K562 (cell line): ENCODE results near the gene BRCC3. TPM values are rescaled to one million over a fixed set of nuclear protein-coding genes. Genes with fewer than 3 reads are reported as not detected.

Experiments used
- ARID2 ChIP-seq: fragments of 450-650 bp; IDR thresholded peaks from 2 replicates; pipeline ENCODE4 v1.6.1; 2017; ENCODE audit warnings: antibody characterized with exemption, mild to moderate bottlenecking
- BDP1 ChIP-seq: IDR thresholded peaks from 3 replicates; pipeline ENCODE4 v1.6.1; 2011; ENCODE audit not compliant: insufficient read length, insufficient read depth
- CC2D1A ChIP-seq: fragments of 450-650 bp; IDR thresholded peaks from 2 replicates; pipeline ENCODE4 v1.6.1; 2017; ENCODE audit warnings: mild to moderate bottlenecking
- CSDE1 ChIP-seq, 2 experiments: fragments of 450-650 bp; IDR thresholded peaks; 2 replicates each; pipeline ENCODE4 v1.6.1; 2016; ENCODE audit warnings: mild to moderate bottlenecking in 1 of 2
- DIDO1 ChIP-seq: fragments of 450-650 bp; IDR thresholded peaks from 2 replicates; pipeline ENCODE4 v1.6.1; 2016; ENCODE audit warnings: low read depth, missing biosample characterization, missing genetic modification characterization
- HDAC6 ChIP-seq: IDR thresholded peaks from 2 replicates; pipeline ENCODE4 v1.6.1; 2012; ENCODE audit warnings: low read depth, mild to moderate bottlenecking, control low read depth, inconsistent platforms, low read length, moderate library complexity
- HIVEP1 ChIP-seq: fragments of 250-450 bp; sonication (Bioruptor Pico); IDR thresholded peaks from 2 replicates; pipeline ENCODE4 v1.4.0; 2020; ENCODE audit warnings: mild to moderate bottlenecking
- KDM2B ChIP-seq: fragments of 250-450 bp; sonication (Bioruptor Pico); IDR thresholded peaks from 2 replicates; pipeline ENCODE4 v1.8.0; 2021; ENCODE audit warnings: mild to moderate bottlenecking, moderate library complexity
- NCOA1 ChIP-seq: fragments of 450-650 bp; IDR thresholded peaks from 2 replicates; pipeline ENCODE4 v1.6.1; 2016; ENCODE audit warnings: low read depth
- NFXL1 ChIP-seq: fragments of 450-650 bp; formaldehyde crosslinking; IDR thresholded peaks from 2 replicates; pipeline ENCODE4 v1.4.0; 2021; ENCODE audit warnings: mild to moderate bottlenecking
- PHTF2 ChIP-seq: fragments of 250-450 bp; sonication (Bioruptor Pico); IDR thresholded peaks from 2 replicates; pipeline ENCODE4 v1.5.0; 2021; ENCODE audit warnings: mild to moderate bottlenecking
- SRSF7 ChIP-seq: fragments of 200-400 bp; formaldehyde crosslinking; optimal IDR thresholded peaks from 2 replicates; pipeline ENCODE3; 2017; ENCODE audit warnings: mild to moderate bottlenecking, low read depth, low read length
- TEAD2 ChIP-seq: fragments of 450-650 bp; IDR thresholded peaks from 2 replicates; pipeline ENCODE4 v1.6.1; 2016; ENCODE audit warnings: missing genetic modification characterization, control low read depth, missing compliant biosample characterization
- THRAP3 ChIP-seq: fragments of 450-650 bp; IDR thresholded peaks from 2 replicates; pipeline ENCODE4 v1.6.1; 2016; ENCODE audit warnings: mild to moderate bottlenecking, inconsistent platforms, borderline replicate concordance
- ZNF174 ChIP-seq: fragments of 250-450 bp; sonication (Bioruptor Pico); IDR thresholded peaks from 2 replicates; pipeline ENCODE4 v1.4.0; 2020; ENCODE audit warnings: mild to moderate bottlenecking
- ZNF507 ChIP-seq: conservative IDR thresholded peaks from 2 replicates; pipeline ENCODE4 v1.6.1; 2017; ENCODE audit warnings: missing genetic modification characterization, missing compliant biosample characterization
- ZNF717 ChIP-seq: fragments of 250-450 bp; sonication (Bioruptor Pico); IDR thresholded peaks from 2 replicates; pipeline ENCODE4 v1.5.0; 2021
- ZNF76 ChIP-seq: fragments of 250-450 bp; sonication (Bioruptor Pico); IDR thresholded peaks from 2 replicates; pipeline ENCODE4 v1.4.0; 2020; ENCODE audit warnings: mild to moderate bottlenecking, moderate library complexity, borderline replicate concordance
- polyA plus RNA-seq, 8 experiments: library from polyadenylated mRNA; depleted of rRNA in 4 of 8; stranded (reverse) in 5 of 8; unstranded in 3 of 8; fragments of >200 nt; fragmentation: Nextera tagmentation in 2 of 8; fragmentation: Illumina TruSeq in 1 of 8; extraction: Ambion mirVana in 2 of 8; extraction: Trizol in 1 of 8; gene quantifications; 2 replicates each; pipeline versions ENCODE4 v1.2.1 to v1.2.3, GENCODE V29; 2011 to 2014; ENCODE audit warnings: inconsistent platforms in 1 of 8, missing spikeins in 1 of 8
- total RNA-seq, 7 experiments: library from RNA; depleted of rRNA in 6 of 7; stranded (reverse); fragments of >200 nt in 6 of 7; fragmentation: Illumina TruSeq in 2 of 7; extraction: Trizol in 2 of 7; gene quantifications; 2 replicates each; pipeline versions ENCODE4 v1.2.1 to v1.2.3, GENCODE V29; 2011 to 2021; ENCODE audit warnings: low replicate concordance in 1 of 7
- TF ChIP-seq, protein P1 (sequence below): fragments of 250-450 bp; sonication (Bioruptor Pico); IDR thresholded peaks from 2 replicates; pipeline ENCODE4 v1.4.0; 2020
- TF ChIP-seq, protein P2 (sequence below), 2 experiments: fragments of 450-650 bp; conservative IDR thresholded peaks; 2 replicates each; pipeline ENCODE4 v1.6.1; 2017; ENCODE audit warnings: mild to moderate bottlenecking in 2 of 2, moderate library complexity in 2 of 2
- TF ChIP-seq, protein P3 (sequence below): fragments of 250-450 bp; sonication (Bioruptor Pico); IDR thresholded peaks from 2 replicates; pipeline ENCODE4 v1.8.0; 2022; ENCODE audit warnings: moderate library complexity, mild to moderate bottlenecking, inconsistent platforms
- TF ChIP-seq, protein P4 (sequence below): IDR thresholded peaks from 2 replicates; pipeline ENCODE4 v1.6.1; 2011; ENCODE audit not compliant: insufficient read length; ENCODE audit errors: extremely low read depth
- TF ChIP-seq, protein P5 (sequence below), 3 experiments: fragments of 200-800 bp in 1 of 3; sonication (Bioruptor generic) in 1 of 3; sonication (generic) in 1 of 3; formaldehyde crosslinking in 1 of 3; IDR thresholded peaks; 2 replicates each; pipeline versions ENCODE4 v1.6.1 to v1.8.0; 2016 to 2022; ENCODE audit warnings: mild to moderate bottlenecking in 2 of 3, missing compliant biosample characterization in 2 of 3, missing genetic modification characterization in 2 of 3, missing genetic modification reagents in 1 of 3

Gene BRCC3
- total and polyA plus RNA-seq, 9 of the 15 experiments (the other 6 are each of a cell fraction or from before 2014, with no cell fraction given): 9.6 to 44.8 (median 26.7) TPM

DNA sequence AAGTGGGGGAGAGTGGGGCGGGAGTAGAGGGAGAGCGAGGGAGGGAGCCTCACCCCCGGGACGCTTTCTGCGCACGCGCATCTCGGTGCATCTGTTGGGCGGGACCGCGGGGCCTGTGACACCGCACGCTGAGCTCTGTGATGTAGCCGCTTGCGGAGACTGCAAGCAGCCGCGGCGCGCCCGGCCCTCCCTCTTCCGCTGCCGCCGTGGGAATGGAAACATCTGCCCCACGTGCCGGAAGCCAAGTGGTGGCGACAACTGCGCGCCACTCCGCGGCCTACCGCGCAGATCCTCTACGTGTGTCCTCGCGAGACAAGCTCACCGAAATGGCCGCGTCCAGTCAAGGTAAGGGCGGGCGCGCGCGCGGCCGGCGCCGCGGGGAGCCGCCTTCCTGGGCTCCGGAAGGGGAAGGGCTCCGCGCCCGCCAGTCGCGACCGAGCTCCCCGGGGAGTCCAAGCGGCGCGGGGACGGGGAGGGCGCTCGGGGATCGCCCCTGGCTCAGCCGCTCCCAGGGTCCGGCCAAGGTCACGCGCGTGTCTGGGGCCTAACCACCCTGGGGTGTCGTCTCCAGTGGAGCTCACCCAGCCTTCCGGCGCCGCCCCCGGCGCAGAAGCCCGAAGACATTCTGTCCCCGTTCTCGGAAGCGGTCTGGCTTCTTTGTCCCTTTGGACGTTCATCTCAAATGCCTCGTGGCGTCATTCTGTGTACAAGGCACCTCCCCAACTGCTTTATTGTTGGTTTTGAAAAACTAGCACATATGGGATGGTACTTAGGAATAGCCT is 44.4 kb upstream of the BRCC3 start, which contains the start of gene FUNDC2 (continued):
- TF ChIP-seq, protein P1, sequence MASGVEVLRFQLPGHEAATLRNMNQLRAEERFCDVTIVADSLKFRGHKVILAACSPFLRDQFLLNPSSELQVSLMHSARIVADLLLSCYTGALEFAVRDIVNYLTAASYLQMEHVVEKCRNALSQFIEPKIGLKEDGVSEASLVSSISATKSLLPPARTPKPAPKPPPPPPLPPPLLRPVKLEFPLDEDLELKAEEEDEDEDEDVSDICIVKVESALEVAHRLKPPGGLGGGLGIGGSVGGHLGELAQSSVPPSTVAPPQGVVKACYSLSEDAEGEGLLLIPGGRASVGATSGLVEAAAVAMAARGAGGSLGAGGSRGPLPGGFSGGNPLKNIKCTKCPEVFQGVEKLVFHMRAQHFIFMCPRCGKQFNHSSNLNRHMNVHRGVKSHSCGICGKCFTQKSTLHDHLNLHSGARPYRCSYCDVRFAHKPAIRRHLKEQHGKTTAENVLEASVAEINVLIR: peak; percentile 77
- TF ChIP-seq ARID2 (no peak), DIDO1 (tag) (no peak), THRAP3 (no peak), SRSF7 (no peak), HDAC6 (no peak), ZNF174 (CRISPR knock-in tag) (no peak), ZNF76 (CRISPR knock-in tag) (no peak), NCOA1 (no peak; the same call in 1 of the 2 replicates), CSDE1 (IDR thresholded peaks at IDR 0.05) (no peak), PHTF2 (no peak), TEAD2 (tag) (no peak), BDP1 (no peak), ZNF507 (no peak), ZNF717 (CRISPR knock-in tag) (no peak), CC2D1A (no peak), KDM2B (no peak), NFXL1 (CRISPR knock-in tag) (no peak), HIVEP1 (CRISPR knock-in tag) (no peak)
- TF ChIP-seq, protein P2, sequence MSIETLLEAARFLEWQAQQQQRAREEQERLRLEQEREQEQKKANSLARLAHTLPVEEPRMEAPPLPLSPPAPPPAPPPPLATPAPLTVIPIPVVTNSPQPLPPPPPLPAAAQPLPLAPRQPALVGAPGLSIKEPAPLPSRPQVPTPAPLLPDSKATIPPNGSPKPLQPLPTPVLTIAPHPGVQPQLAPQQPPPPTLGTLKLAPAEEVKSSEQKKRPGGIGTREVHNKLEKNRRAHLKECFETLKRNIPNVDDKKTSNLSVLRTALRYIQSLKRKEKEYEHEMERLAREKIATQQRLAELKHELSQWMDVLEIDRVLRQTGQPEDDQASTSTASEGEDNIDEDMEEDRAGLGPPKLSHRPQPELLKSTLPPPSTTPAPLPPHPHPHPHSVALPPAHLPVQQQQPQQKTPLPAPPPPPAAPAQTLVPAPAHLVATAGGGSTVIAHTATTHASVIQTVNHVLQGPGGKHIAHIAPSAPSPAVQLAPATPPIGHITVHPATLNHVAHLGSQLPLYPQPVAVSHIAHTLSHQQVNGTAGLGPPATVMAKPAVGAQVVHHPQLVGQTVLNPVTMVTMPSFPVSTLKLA (conservative IDR thresholded peaks at IDR 0.05): peak; percentile 97 to 99
- TF ChIP-seq, protein P3, sequence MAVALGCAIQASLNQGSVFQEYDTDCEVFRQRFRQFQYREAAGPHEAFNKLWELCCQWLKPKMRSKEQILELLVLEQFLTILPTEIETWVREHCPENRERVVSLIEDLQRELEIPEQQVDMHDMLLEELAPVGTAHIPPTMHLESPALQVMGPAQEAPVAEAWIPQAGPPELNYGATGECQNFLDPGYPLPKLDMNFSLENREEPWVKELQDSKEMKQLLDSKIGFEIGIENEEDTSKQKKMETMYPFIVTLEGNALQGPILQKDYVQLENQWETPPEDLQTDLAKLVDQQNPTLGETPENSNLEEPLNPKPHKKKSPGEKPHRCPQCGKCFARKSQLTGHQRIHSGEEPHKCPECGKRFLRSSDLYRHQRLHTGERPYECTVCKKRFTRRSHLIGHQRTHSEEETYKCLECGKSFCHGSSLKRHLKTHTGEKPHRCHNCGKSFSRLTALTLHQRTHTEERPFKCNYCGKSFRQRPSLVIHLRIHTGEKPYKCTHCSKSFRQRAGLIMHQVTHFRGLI (CRISPR knock-in tag): no peak
- TF ChIP-seq, protein P4, sequence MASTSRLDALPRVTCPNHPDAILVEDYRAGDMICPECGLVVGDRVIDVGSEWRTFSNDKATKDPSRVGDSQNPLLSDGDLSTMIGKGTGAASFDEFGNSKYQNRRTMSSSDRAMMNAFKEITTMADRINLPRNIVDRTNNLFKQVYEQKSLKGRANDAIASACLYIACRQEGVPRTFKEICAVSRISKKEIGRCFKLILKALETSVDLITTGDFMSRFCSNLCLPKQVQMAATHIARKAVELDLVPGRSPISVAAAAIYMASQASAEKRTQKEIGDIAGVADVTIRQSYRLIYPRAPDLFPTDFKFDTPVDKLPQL: no peak
- TF ChIP-seq, protein P5, sequence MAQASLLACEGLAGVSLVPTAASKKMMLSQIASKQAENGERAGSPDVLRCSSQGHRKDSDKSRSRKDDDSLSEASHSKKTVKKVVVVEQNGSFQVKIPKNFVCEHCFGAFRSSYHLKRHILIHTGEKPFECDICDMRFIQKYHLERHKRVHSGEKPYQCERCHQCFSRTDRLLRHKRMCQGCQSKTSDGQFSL (CRISPR knock-in tag; IDR thresholded peaks at IDR 0.05): peak; percentile 60; the same call in 1 of the 2 replicates
- TF ChIP-seq, protein P5 (tag; IDR thresholded peaks at IDR 0.05): no peak
